Activated naive CD4-positive, alpha-beta T cell treated with anti-CD3 and anti-CD28 coated beads, Interleukin-2, amount 10 ng/mL, durations not matched to agents 7 days and 5 days (primary cell): ENCODE data around the gene SLC35E1.
"Not testable (repeated sequence)": the region's sequence is repeated elsewhere in the genome, so short reads cannot be mapped to it uniquely, and the experiment has no call there.

Experiments used
- CTCF ChIA-PET: fragments of 350-600 bp; sonication (Branson Sonifier 250); formaldehyde crosslinking; loops from one replicate; lab custom pipeline; 2021; ENCODE audit warnings: antibody characterized with exemption; lab: Charles Lee
- DNase-seq: peaks from one replicate; pipeline ENCODE4 v3.0.0-alpha.2; 2020
- H3K27ac Mint-ChIP-seq: one replicate; pipeline ENCODE4 v1.8.0; 2021; ENCODE audit warnings: mild to moderate bottlenecking, moderate library complexity, mixed read lengths
- H3K27me3 Mint-ChIP-seq: one replicate; pipeline ENCODE4 v1.8.0; 2021; ENCODE audit warnings: mild to moderate bottlenecking, mixed read lengths
- H3K36me3 Mint-ChIP-seq: one replicate; pipeline ENCODE4 v1.8.0; 2021; ENCODE audit warnings: mixed read lengths
- H3K4me1 Mint-ChIP-seq: one replicate; pipeline ENCODE4 v1.8.0; 2021; ENCODE audit warnings: mixed read lengths
- H3K4me3 Mint-ChIP-seq: one replicate; pipeline ENCODE4 v1.8.0; 2021; ENCODE audit warnings: mild to moderate bottlenecking, moderate library complexity, mixed read lengths
- H3K9me3 Mint-ChIP-seq: one replicate; pipeline ENCODE4 v1.8.0; 2021; ENCODE audit warnings: mixed read lengths

The SLC35E1 gene

GRCh38 chr19:16508546-16508945 lies 63.7 kb downstream of the SLC35E1 start:
- DNase-seq = no peak
- H3K9me3 Mint-ChIP-seq = no peaks in the 10 kb centered on the region
- H3K27ac Mint-ChIP-seq = no peak overlapping the region
- H3K4me3 Mint-ChIP-seq = no peak overlapping the region
- CTCF ChIA-PET = no interaction called here
- peaks cover 4% of the 10 kb centered on the region for H3K36me3 Mint-ChIP-seq
- no peaks in the 10 kb centered on the region for H3K4me1 Mint-ChIP-seq
- no peaks in the 10 kb centered on the region for H3K27me3 Mint-ChIP-seq

GRCh38 chr19:16506961-16507360 lies 65.3 kb downstream of the SLC35E1 start:
- H3K4me3 Mint-ChIP-seq = no peak overlapping the region
- H3K36me3 Mint-ChIP-seq = peaks cover 4% of the 10 kb centered on the region
- DNase-seq = no peak
- no peak overlapping the region for H3K27ac Mint-ChIP-seq
- H3K27me3 Mint-ChIP-seq = no peaks in the 10 kb centered on the region
- H3K9me3 Mint-ChIP-seq = no peaks in the 10 kb centered on the region
- CTCF ChIA-PET = no interaction called here
- H3K4me1 Mint-ChIP-seq = no peaks in the 10 kb centered on the region

GRCh38 chr19:16506161-16506560 lies 66.1 kb downstream of the SLC35E1 start:
- H3K9me3 Mint-ChIP-seq, H3K27me3 Mint-ChIP-seq, DNase-seq, CTCF ChIA-PET, H3K27ac Mint-ChIP-seq, H3K4me3 Mint-ChIP-seq, H3K36me3 Mint-ChIP-seq, H3K4me1 Mint-ChIP-seq: not testable (repeated sequence)

- Mint-ChIP-seq H3K27ac (no peak overlapping the region), H3K27me3 (no peaks in the 10 kb centered on the region)
- CTCF ChIA-PET = interaction anchor here (0.6 to 0.7 kb wide), 2 partner anchors 110 to 241 kb away, joined by 3 read pairs; no protein-coding TSS in a partner anchor
Measured at GRCh38 chr19:16504271-16504670, 67.9 kb downstream of the SLC35E1 start.

More at GRCh38 chr19:16504271-16504670, 67.9 kb downstream of the SLC35E1 start:
- no peak overlapping the region for H3K4me3 Mint-ChIP-seq
- no peaks in the 10 kb centered on the region for H3K4me1 Mint-ChIP-seq
- DNase-seq = no peak
- no peaks in the 10 kb centered on the region for H3K9me3 Mint-ChIP-seq
- H3K36me3 Mint-ChIP-seq = peaks cover 6% of the 10 kb centered on the region
